Raji (cell line): ENCODE results near the gene TMEM168.

Source experiments
- POLR2A ChIP-seq: IDR thresholded peaks from 2 replicates; pipeline ENCODE4 v1.6.1; 2011; ENCODE audit warnings: low read depth, low read length, control low read depth; ENCODE audit not compliant: insufficient read depth

The TMEM168 gene

GRCh38 chr7:112789817-112790585 lies at the start of gene TMEM168:
TMEM168 (minus strand) TSS chr7:112790393; CDS start chr7:112784825, 5,568 bp downstream.
- peak; percentile 41; the same call in 1 of the 2 replicates for TF ChIP-seq POLR2A

- no peak for TF ChIP-seq POLR2A
These were observed 42.9 kb upstream of the TMEM168 start for GRCh38 chr7:112833082-112833481.

- TF ChIP-seq POLR2A, result no peak
These were observed 40.6 kb upstream of the TMEM168 start for GRCh38 chr7:112830769-112831168.

- TF ChIP-seq POLR2A, result no peak
These were observed 38.5 kb upstream of the TMEM168 start for GRCh38 chr7:112828696-112829095.

- no peak for TF ChIP-seq POLR2A
These were observed 31.2 kb upstream of the TMEM168 start for GRCh38 chr7:112821345-112821744.

GRCh38 chr7:112819536-112819935 lies 29.3 kb upstream of the TMEM168 start:
- TF ChIP-seq POLR2A, result no peak

- no peak for TF ChIP-seq POLR2A
These were observed 16.0 kb upstream of the TMEM168 start for GRCh38 chr7:112806156-112806555.

- no peak for TF ChIP-seq POLR2A
These were observed 12.2 kb upstream of the TMEM168 start for GRCh38 chr7:112802406-112802805.

GRCh38 chr7:112800486-112800885 lies 10.3 kb upstream of the TMEM168 start:
- TF ChIP-seq POLR2A, result no peak

GRCh38 chr7:112799448-112800120 lies 9.4 kb upstream of the TMEM168 start:
- TF ChIP-seq POLR2A, result no peak

- TF ChIP-seq POLR2A, result no peak
These were observed 8.3 kb upstream of the TMEM168 start for GRCh38 chr7:112798274-112799159.

GRCh38 chr7:112792441-112792840 lies 2.2 kb upstream of the TMEM168 start:
- TF ChIP-seq POLR2A, result no peak

GRCh38 chr7:112791465-112792168 lies 1.4 kb upstream of the TMEM168 start:
- TF ChIP-seq POLR2A, result no peak

- TF ChIP-seq POLR2A, result no peak
These were observed 402 bp upstream of the TMEM168 start for GRCh38 chr7:112790586-112791003.

GRCh38 chr7:112789453-112789816 lies 758 bp downstream of the TMEM168 start:
- no peak for TF ChIP-seq POLR2A

GRCh38 chr7:112788778-112789343 lies 1.3 kb downstream of the TMEM168 start:
- TF ChIP-seq POLR2A, result no peak
